Suprapubic skin (tissue), 3 donors: ENCODE measurements around the gene KLK11.

Experiments used
- CTCF ChIP-seq, 2 donors: fragments of 200-600 bp in 1 of 2; fragments of 450-650 bp in 1 of 2; sonication (generic) in 1 of 2; IDR thresholded peaks; one replicate each; pipeline ENCODE4 v1.5.1; 2016 to 2019; ENCODE audit warnings: antibody characterized with exemption in 2 of 2, mild to moderate bottlenecking in 1 of 2, moderate library complexity in 1 of 2
- EP300 ChIP-seq: sonication (generic); formaldehyde crosslinking; IDR thresholded peaks from one replicate; pipeline ENCODE4 v1.6.1; 2017; ENCODE audit warnings: antibody characterized with exemption
- POLR2A ChIP-seq, 2 donors: fragments of 450-650 bp; IDR thresholded peaks; one replicate each; pipeline ENCODE4 v1.6.1; 2017; ENCODE audit warnings: antibody characterized with exemption in 2 of 2, mild to moderate bottlenecking in 2 of 2, moderate library complexity in 2 of 2

DNA sequence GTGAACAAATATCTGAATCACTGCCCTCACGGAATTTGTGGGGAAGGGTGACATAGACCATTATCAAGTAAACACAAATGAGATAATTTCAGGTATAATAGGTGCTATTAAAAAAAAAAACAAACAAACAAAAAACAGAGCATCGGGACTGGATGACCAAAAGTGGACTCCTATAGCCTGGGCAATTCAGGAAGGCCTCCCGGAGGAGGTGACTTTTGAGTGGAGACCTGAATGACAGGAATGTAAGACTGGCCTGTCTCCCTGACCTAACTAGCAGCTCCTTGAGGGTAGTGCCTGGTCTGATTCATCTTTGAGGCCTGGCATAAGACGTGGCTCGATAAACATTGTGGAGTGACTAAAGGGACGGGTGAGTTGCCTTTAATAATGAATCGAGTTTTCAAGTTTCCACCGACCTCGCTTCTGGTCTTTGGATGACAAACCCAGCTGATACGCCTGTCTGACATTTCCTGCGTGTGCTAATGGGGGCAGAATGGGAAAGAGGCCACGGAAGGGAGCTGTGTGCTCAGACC, 13.7 kb downstream of the KLK11 start:
- no peak for TF ChIP-seq EP300
- no peak for TF ChIP-seq CTCF (IDR thresholded peaks at IDR 0.05)
- TF ChIP-seq POLR2A (IDR thresholded peaks at IDR 0.05): no peak
